Mesendoderm (in vitro differentiated cells): ENCODE measurements around the gene SNAP47.
"Not testable (repeated sequence)": the region's sequence is repeated elsewhere in the genome, so short reads cannot be mapped to it uniquely, and the experiment has no call there.

ENCODE experiments used
- DNase-seq: peaks from one replicate; pipeline ENCODE4 v3.0.0; 2013
- H2AK5ac ChIP-seq: 2 replicates; pipeline ENCODE4 v1.6.1; 2013; ENCODE audit warnings: low read length, inconsistent platforms
- H2BK120ac ChIP-seq: 2 replicates; pipeline ENCODE4 v1.6.1; 2013; ENCODE audit warnings: low read depth, mild to moderate bottlenecking, low read length, moderate library complexity, mixed read lengths
- H2BK15ac ChIP-seq: replicated peaks from 2 replicates; pipeline ENCODE4 v1.6.1; 2013; ENCODE audit warnings: low read depth, mild to moderate bottlenecking, moderate library complexity
- H2BK5ac ChIP-seq: 2 replicates; pipeline ENCODE4 v1.6.1; 2013; ENCODE audit warnings: low read length, inconsistent platforms
- H3K18ac ChIP-seq: 2 replicates; pipeline ENCODE4 v1.6.1; 2013; ENCODE audit warnings: mild to moderate bottlenecking, low read length, mixed read lengths
- H3K23ac ChIP-seq: one replicate; pipeline ENCODE4 v1.6.1; 2013; ENCODE audit warnings: low read length
- H3K27ac ChIP-seq: 2 replicates; pipeline ENCODE4 v1.5.1; 2013; ENCODE audit warnings: low read depth, mild to moderate bottlenecking, inconsistent platforms, low read length, moderate library complexity
- H3K27me3 ChIP-seq: 2 replicates; pipeline ENCODE4 v1.6.1; 2013; ENCODE audit warnings: low read length, control low read depth, mild to moderate bottlenecking, inconsistent platforms; ENCODE audit not compliant: insufficient read depth, poor library complexity
- H3K36me3 ChIP-seq: 2 replicates; pipeline ENCODE4 v1.6.1; 2013; ENCODE audit warnings: low read length, inconsistent platforms; ENCODE audit not compliant: control insufficient read depth, insufficient read depth
- H3K4ac ChIP-seq: one replicate; pipeline ENCODE4 v1.6.1; 2013; ENCODE audit warnings: low read depth, mild to moderate bottlenecking, low read length, moderate library complexity
- H3K4me1 ChIP-seq: 2 replicates; pipeline ENCODE4 v1.6.1; 2013; ENCODE audit warnings: low read depth, low read length, inconsistent platforms; ENCODE audit not compliant: control insufficient read depth
- H3K4me2 ChIP-seq: 2 replicates; pipeline ENCODE4 v1.6.1; 2013; ENCODE audit warnings: low read length
- H3K4me3 ChIP-seq: 2 replicates; pipeline ENCODE4 v1.5.1; 2013; ENCODE audit warnings: mild to moderate bottlenecking, low read length
- H3K56ac ChIP-seq: one replicate; pipeline ENCODE4 v1.6.1; 2013; ENCODE audit warnings: low read length
- H3K79me1 ChIP-seq: 2 replicates; pipeline ENCODE4 v1.6.1; 2013; ENCODE audit warnings: low read length, inconsistent platforms
- H3K79me2 ChIP-seq: 2 replicates; pipeline ENCODE4 v1.6.1; 2013; ENCODE audit warnings: mild to moderate bottlenecking, low read length; ENCODE audit not compliant: control insufficient read depth, insufficient read depth
- H3K9ac ChIP-seq: 2 replicates; pipeline ENCODE4 v1.6.1; 2013; ENCODE audit warnings: low read length, inconsistent platforms
- H4K5ac ChIP-seq: one replicate; pipeline ENCODE4 v1.6.1; 2013; ENCODE audit warnings: low read length
- H4K8ac ChIP-seq: one replicate; pipeline ENCODE4 v1.6.1; 2013; ENCODE audit warnings: low read depth, mild to moderate bottlenecking, control low read depth, low read length, moderate library complexity
- WGBS: extraction: QIAGEN DNeasy Blood & Tissue Kit; methylation state at CpG from one replicate; pipeline ENCODE4 v1.1.7; 2013; ENCODE audit warnings: low lambda C conversion rate, missing lambda C conversion rate; ENCODE audit not compliant: insufficient coverage; ENCODE audit errors: extremely low coverage; 5-methylcytosine and 5-hydroxymethylcytosine counted together

Gene SNAP47

GRCh38 chr1:227709451-227709850 is 25.8 kb upstream of the SNAP47 start:
- Histone ChIP-seq H3K27me3 (no peaks in the 10 kb centered on the region), H3K4ac (no peak overlapping the region), H3K4me1 (no peaks in the 10 kb centered on the region), H2AK5ac (no peak overlapping the region), H3K56ac (no peak overlapping the region), H2BK5ac (no peak overlapping the region), H3K4me3 (no peak overlapping the region), H3K4me2 (no peak overlapping the region), H3K23ac (no peak overlapping the region), H3K18ac (no peak overlapping the region), H3K79me1 (no peaks in the 10 kb centered on the region), H3K9ac (no peak overlapping the region), H3K27ac (no peak overlapping the region), H2BK120ac (no peak overlapping the region), H3K79me2 (no peaks in the 10 kb centered on the region), H2BK15ac (no peak overlapping the region), H3K36me3 (no peaks in the 10 kb centered on the region), H4K8ac (no peak overlapping the region), H4K5ac (no peak overlapping the region)
- DNase-seq = no peak
- whole genome bisulfite sequencing = no CpG with 5 or more reads among the region's 1 CpG

- not testable (repeated sequence) for DNase-seq, H4K8ac ChIP-seq, H4K5ac ChIP-seq, H2BK120ac ChIP-seq, H3K79me1 ChIP-seq, H3K36me3 ChIP-seq, H2BK5ac ChIP-seq, H3K56ac ChIP-seq, H2BK15ac ChIP-seq, H3K4me3 ChIP-seq, H3K27me3 ChIP-seq, H3K4me2 ChIP-seq, H3K9ac ChIP-seq, H3K23ac ChIP-seq, H3K4me1 ChIP-seq, H3K4ac ChIP-seq, H3K79me2 ChIP-seq, H2AK5ac ChIP-seq, H3K27ac ChIP-seq, H3K18ac ChIP-seq
- no CpG with 5 or more reads among the region's 24 CpGs for WGBS
These were observed 24.8 kb upstream of the SNAP47 start for GRCh38 chr1:227710474-227710873.

- H3K36me3 ChIP-seq = no peaks in the 10 kb centered on the region
- no peak overlapping the region for H3K4me3 ChIP-seq
- DNase-seq = no peak
These were observed 22.6 kb upstream of the SNAP47 start for GRCh38 chr1:227712648-227713047.

DNA sequence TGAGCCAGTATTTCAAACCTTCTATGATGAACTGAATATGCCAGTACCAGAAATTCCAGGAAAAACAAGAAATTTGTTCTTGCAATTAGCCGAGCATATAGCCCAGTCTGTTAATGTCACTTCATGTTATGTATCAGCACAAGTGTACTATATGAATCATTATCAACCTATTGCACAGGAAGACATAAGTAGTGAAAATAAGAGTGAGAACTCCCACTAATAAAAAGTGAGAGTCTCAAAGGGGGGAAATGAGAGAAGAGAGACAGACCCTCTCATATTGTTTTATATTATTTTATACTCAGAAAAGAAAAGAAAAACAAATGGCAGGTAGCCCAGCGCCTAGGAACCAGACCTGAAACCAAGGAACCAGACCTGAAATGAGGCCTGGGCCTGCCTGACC is 16.3 kb upstream of the SNAP47 start:
- Histone ChIP-seq H4K5ac (no peak overlapping the region), H2BK5ac (no peak overlapping the region), H2AK5ac (no peak overlapping the region), H2BK120ac (no peak overlapping the region), H3K36me3 (no peaks in the 10 kb centered on the region), H3K9ac (no peak overlapping the region), H3K4ac (no peak overlapping the region), H3K79me1 (no peaks in the 10 kb centered on the region), H3K27ac (no peak overlapping the region), H3K27me3 (no peaks in the 10 kb centered on the region), H3K79me2 (no peaks in the 10 kb centered on the region), H3K4me2 (no peak overlapping the region), H3K4me1 (no peaks in the 10 kb centered on the region), H4K8ac (no peak overlapping the region), H3K4me3 (no peak overlapping the region), H3K23ac (no peak overlapping the region), H3K18ac (no peak overlapping the region), H3K56ac (no peak overlapping the region), H2BK15ac (no peak overlapping the region)
- WGBS = no CpG with 5 or more reads among the region's 2 CpGs
- no peak for DNase-seq

More at GRCh38 chr1:227712648-227713047, 22.6 kb upstream of the SNAP47 start:
- H3K27ac ChIP-seq = no peak overlapping the region
- H2BK5ac ChIP-seq = no peak overlapping the region
- H3K27me3 ChIP-seq = no peaks in the 10 kb centered on the region
- no peak overlapping the region for H3K23ac ChIP-seq
- H3K79me1 ChIP-seq = no peaks in the 10 kb centered on the region
- H3K4ac ChIP-seq = no peak overlapping the region
- no peak overlapping the region for H4K8ac ChIP-seq
- no peak overlapping the region for H3K4me2 ChIP-seq
- H4K5ac ChIP-seq = no peak overlapping the region
- no peaks in the 10 kb centered on the region for H3K4me1 ChIP-seq
- no peaks in the 10 kb centered on the region for H3K79me2 ChIP-seq
- H2BK15ac ChIP-seq = no peak overlapping the region
- no peak overlapping the region for H2BK120ac ChIP-seq
- H3K56ac ChIP-seq = no peak overlapping the region
- H3K18ac ChIP-seq = no peak overlapping the region
- no peak overlapping the region for H2AK5ac ChIP-seq
- no peak overlapping the region for H3K9ac ChIP-seq

DNA sequence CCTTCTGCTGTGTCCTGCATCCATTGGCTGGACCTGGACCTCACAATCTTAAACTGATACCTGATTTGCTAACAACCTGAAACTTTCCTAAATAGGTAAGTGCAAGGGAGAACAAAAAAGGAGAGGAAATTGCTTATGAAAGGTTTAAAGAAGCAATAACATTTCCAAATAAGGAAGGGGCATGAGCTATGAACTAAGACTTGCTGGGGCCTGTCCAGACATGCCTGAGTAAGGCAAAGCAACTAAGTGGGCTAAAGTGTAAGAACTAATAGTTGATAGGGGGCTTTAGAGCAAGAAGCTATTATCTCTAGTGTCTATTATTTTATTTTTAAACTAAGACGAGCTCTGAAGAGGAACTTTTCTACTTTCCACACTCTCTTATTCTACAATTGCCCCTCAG is 11.8 kb upstream of the SNAP47 start:
- Histone ChIP-seq H3K18ac (no peak overlapping the region), H3K36me3 (no peaks in the 10 kb centered on the region), H3K79me2 (no peaks in the 10 kb centered on the region), H3K4ac (no peak overlapping the region), H3K56ac (no peak overlapping the region), H3K4me3 (no peak overlapping the region), H3K9ac (no peak overlapping the region), H2BK15ac (no peak overlapping the region), H3K4me2 (no peak overlapping the region), H3K23ac (no peak overlapping the region), H2BK120ac (no peak overlapping the region), H2BK5ac (no peak overlapping the region), H4K5ac (no peak overlapping the region), H3K4me1 (no peaks in the 10 kb centered on the region), H3K27ac (no peak overlapping the region), H3K79me1 (no peaks in the 10 kb centered on the region), H2AK5ac (no peak overlapping the region), H3K27me3 (no peaks in the 10 kb centered on the region), H4K8ac (no peak overlapping the region)
- no CpG with 5 or more reads among the region's 1 CpG for WGBS
- DNase-seq = no peak

GRCh38 chr1:227725046-227725445 is 10.2 kb upstream of the SNAP47 start:
- no peaks in the 10 kb centered on the region for H3K36me3 ChIP-seq
- H4K8ac ChIP-seq = no peak overlapping the region
- H2BK120ac ChIP-seq = no peak overlapping the region
- WGBS = no CpG with 5 or more reads among the region's 2 CpGs
- no peak overlapping the region for H2AK5ac ChIP-seq
- H3K4ac ChIP-seq = no peak overlapping the region
- H3K79me1 ChIP-seq = no peaks in the 10 kb centered on the region
- no peaks in the 10 kb centered on the region for H3K27me3 ChIP-seq
- H2BK15ac ChIP-seq = no peak overlapping the region
- H4K5ac ChIP-seq = no peak overlapping the region
- H3K9ac ChIP-seq = no peak overlapping the region
- H2BK5ac ChIP-seq = no peak overlapping the region
- H3K56ac ChIP-seq = no peak overlapping the region
- H3K4me2 ChIP-seq = no peak overlapping the region
- no peak overlapping the region for H3K18ac ChIP-seq
- DNase-seq = no peak
- no peaks in the 10 kb centered on the region for H3K79me2 ChIP-seq
- H3K27ac ChIP-seq = no peak overlapping the region
- H3K4me1 ChIP-seq = peaks cover 3% of the 10 kb centered on the region
- H3K4me3 ChIP-seq = no peak overlapping the region
- no peak overlapping the region for H3K23ac ChIP-seq
